HG03196 (cell line): ENCODE measurements around the gene MBD2.

Source experiments
- ATAC-seq: cut with Tn5 transposase; IDR thresholded peaks from one replicate; pipeline ENCODE4 v1.9.1; 2021; ENCODE audit not compliant: unreplicated experiment

Gene MBD2

DNA sequence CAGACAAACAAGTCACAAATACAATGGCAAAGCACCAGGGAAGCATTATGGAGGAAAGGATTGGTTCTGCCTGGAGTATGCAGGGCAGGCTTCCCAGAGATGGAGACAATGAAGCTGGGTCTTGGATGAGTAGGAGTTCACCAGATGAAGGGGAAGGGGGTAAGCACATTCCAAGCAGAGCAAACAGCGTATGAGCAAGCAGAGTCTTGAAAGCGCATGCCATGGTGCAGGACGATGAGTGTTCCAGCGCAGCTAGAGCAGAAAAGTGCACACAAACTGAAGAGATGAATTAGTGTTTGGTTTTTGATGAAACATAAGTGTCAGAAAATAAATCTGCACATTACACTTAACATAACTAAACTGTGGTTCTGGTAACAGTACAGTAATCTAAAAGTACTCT lies 21.6 kb downstream of the MBD2 start:
- ATAC-seq = no peak

DNA sequence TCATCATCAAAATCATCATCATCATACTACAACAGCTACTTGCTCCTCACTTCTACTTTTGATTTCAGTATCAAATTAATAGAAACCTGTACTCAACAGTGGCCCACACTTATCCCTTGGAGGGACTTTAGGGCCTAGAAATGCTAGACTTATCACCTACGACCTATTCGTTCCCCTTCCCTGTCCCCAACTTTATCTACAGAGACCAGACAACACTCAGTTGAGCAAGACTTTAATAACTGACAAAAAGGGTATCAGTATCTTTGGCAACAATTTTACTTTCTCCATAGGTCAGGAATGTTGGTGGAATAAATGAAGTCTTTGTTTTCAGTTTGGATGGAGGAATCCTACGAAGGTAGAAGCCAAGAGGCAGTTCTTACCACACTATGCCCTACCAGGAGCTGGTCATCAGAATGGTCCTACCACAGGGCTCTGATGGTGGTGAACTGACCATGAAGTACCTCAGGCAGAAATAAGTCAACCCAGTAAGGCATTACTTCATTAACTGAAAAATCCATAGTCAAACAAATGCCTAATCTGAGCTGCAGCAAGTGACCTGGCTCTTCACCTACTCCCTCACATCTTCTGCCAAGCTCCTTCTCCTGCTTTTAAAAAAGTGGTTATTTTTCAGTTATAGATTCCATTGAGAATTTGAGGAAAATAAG lies 26.6 kb downstream of the MBD2 start:
- ATAC-seq = no peak

DNA sequence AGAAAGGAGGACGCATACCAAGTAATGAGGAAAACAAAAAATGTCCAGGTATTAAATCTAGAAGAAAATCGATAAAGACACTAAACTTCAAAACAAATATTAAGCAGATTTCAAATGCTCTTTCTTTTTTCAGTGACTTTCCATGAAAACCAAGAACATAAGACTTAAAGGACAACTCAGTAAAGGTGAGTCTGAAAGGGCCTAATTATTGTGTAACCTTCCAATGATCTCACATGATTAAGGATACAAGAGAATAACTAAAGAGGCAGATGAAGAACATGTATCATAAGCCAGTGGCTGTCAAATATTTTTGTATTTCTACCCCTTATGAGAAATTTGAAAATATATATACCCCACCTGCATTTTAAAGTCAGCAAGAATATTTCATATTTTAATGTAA lies 30.7 kb downstream of the MBD2 start:
- no peak for ATAC-seq

DNA sequence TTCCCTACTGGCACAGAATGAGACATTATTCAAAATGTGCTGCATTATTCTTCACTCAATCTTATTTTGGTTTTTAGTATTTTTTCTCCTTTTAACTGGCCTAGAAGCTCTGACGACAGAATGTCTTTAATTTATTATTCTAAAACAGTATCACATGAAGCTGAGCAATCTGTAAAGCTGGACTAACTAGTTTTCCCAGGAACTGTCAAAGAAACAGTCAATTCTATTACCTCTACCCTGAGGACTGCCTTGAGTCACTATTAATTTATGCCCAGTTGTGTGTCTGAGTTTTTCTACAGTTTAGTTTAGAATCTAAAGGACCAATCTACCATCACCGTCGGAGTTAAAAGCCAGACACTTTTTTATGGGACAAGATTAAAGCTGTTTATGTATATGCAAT lies 31.6 kb downstream of the MBD2 start:
- no peak for ATAC-seq

DNA sequence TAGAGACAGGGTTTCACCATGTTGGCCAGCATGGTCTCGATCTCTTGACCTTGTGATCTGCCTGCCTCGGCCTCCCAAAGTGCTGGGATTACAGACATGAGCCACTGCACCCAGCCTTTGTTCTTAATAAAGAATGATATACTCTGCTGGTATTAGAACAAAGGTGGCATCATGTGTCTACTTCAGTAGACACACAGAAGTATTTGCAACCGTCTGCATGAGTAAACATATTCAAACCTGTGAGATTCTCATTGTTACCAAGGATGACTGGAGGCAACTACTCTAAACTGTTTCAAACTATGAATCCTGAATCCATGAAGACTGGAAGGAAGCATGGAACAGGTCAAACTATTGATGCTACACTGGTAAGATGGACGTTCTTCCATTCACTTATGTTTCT lies 32.1 kb downstream of the MBD2 start:
- ATAC-seq = no peak

DNA sequence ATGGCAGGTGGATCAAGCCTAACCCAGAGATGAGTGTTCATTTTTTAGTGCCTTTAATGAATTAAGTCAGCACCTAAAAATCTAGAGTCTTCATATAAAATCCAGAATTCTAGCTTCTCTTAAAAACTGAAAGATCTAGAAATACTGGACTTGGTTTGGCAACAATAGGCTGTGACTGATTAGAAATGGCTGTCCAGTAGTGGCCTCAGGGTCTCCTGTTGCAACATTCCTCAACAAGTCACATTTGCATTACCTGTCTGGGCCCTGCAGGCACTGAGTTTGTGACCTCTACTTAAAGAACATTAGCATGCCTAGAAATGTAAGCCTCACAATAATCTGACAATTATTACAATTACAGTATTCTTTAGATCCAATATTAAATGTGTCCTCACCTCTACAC lies 33.1 kb downstream of the MBD2 start:
- ATAC-seq = no peak

DNA sequence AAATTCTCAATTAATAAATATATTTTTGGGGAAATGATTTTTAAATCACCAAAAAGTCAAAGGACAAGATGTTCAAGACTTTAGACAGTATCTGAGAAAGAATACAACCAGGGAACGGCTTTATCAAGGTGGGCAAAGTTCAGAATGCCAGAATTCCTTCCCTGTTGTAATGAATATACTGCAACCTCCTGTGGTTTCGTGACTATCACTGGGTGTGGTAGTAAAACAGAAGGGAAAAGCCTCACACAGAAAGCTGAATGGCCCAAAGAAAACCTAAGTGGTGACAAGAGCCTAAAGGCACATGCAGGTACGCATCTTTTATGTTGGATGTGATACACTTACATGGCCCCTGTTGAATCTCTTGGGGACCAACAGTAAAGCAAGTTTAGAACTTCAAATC lies 37.1 kb downstream of the MBD2 start:
- ATAC-seq = no peak

DNA sequence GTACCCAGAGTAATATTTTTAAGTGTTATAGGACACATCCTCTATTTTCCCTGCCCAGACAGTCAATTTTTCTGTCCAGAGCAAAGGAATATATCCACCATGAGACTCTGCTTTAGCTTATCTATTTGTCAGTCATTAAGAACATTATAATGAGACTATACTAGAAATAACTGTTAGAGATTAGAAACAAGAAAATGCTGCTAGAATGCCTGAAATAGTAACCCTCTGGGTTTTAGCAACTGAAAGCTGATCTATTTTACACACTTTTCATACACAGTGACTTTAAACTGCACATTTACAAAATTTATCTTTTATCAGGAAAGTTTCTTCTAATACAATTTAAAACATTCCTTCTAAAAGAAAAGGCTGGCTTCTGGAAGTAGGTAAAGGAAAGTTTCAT lies 39.6 kb downstream of the MBD2 start:
- no peak for ATAC-seq

DNA sequence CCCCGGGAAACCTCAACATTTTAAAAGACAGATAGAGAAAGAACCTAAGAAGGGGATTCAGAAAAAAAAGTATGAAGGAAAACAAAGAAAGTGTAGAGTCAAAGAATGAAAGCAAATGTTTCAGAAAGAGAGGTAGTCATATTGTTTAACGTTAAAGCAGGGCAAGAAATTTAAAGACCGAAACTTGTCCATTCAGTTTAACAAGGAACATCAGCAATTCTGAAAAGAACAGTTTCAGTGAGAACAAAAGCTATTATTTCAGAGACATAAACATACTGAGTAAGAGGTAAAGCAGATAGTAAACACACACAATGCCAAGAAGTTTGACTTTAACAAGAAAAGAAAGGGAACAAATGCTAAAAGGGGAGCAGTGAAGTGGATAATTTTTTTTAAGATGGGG lies 41.1 kb downstream of the MBD2 start:
- ATAC-seq = no peak

DNA sequence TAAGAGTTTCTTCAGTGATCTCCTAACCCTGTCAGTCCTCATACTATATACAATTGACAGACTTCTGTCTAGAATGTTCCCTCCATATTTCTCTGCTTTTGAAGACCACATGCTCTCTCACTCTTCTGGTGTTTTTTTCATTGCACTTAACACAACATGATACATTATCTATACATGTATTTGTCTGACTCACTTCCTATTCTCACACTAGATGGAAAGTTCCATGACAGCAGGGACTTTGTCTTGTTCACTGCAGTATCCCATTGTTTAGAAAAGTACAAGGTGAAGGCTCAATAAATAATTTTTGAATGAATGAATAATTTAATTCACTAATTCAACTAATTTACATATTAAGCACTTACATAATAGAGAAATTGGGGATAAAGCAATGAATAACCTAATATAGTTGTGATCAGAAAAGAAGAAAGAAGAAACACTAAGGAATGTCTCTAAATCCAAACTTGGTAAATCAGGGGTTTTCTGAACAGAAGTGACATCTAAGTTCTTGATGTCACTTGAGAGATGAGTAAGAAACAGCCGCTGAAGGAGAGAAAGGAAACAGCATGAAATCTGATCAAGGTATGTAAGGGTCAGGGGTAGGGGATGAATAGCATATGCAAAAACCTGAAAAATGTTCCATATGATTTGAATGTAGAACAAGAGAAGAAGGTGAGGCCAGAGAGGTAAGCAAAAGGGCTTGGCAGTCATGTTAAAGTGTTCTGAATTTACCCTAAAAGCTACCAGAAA lies 42.4 kb downstream of the MBD2 start:
- peak; percentile 55 for ATAC-seq

DNA sequence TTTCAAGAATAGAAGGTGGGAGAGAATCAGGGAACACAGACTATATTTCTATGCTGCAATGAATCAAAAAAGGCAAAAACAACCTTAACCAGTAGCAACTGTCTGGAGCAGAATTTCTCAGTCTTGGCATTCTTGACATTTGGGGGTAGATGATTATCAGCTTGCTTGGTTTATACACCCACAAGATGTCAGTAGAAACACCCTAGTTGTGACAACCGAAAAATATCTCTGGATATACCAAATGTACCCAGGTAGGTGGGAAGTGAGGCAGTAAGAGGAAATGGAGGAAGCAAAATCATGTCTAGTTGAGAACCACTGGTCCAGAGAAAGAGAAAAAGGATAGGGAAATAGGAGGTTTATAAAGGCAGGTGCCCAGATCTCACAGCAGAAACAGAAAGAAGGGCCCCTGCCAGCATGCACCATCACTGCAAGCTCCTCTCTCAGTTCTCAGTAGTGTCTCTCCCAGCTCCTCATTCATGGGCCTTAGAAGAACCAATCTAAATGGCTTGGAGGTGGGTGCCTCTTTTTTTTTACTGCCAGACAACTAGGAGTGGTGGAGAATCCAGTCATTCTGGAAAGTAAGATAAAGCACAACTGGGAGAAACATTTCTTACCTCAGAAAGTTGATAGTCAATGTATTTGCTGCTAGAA lies 50.4 kb downstream of the MBD2 start:
- ATAC-seq = peak; percentile 68

DNA sequence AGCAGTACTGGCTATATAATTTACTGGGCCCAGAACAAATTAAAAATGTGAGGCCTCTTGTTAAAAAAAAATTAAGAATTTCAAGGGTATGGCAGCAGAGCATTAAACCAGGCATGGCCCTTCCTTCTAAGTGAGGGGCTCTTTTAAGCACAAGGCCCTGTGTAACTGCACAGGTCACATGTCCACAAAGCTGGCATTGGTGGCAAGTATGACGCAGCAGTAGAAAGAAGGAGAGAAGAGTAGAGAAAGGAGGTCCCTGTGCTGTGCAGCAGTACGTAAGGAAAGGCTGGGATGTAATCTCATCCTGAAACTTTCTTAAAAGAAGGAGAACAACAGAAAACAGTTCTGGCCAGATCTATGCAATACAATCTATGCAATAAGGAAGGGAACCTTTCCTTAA lies 51.2 kb downstream of the MBD2 start:
- no peak for ATAC-seq

DNA sequence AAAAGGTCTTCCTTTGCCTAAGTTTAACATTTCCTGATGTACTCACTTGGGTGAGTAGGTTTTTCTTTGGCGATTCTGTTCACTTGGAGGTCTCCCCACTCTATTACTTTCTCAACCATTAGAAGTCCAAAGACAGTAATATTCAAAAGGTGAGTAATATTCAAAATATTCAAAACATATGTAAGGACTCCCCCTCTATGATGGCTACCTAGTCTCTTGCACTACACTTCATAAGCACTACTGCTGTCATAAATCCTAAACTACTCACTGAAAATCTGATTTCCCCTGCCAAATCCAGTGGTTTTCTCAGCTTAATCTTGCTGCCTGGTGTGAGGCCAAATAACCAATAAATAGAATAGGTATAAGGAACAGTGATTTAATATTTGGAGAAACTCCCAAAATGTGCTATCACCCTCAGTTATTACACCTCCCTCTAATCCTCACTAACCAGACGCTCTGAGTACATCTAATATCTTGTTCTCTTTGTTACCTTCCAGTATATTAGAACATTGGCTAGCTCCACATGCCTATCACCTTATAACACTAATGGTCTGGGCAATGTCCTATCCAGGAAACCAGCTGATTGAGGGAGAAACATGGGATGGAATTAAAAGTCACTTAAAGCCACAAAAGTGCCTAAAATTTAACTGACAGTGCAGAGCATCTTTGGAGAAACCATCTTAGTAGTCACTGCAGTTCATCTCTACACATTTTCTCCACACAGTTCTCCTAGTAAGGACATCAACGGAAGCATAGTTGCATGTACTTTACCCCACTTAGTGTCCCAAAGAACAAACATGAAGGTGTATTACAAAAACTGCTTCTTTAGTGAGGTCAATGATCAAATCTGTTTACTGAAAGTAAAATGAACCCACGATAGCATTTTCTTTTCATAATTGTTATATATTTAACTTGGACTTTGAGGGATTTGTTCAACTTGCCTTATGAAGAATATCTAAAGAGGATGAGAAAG lies 54.8 kb downstream of the MBD2 start:
- ATAC-seq = no peak

DNA sequence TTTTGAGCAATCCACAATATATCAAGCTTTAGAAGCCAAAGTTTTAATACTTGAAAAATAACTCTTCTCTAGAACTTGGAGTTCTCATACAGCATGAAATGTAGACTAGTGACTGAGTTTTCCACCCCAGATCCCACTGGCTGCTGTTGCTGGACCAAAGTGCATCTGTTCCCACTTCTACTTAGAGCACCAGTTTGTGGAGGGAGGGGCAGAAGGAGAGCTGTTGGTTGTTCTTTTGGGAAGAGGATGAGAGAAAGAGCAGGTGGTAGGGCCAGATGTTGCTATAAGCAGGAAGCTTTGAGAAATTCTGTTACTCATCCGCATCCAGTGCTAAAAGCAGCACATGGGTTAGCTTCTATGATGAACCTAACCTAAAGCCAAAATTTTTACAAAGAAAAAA lies 59.0 kb downstream of the MBD2 start:
- ATAC-seq = no peak

DNA sequence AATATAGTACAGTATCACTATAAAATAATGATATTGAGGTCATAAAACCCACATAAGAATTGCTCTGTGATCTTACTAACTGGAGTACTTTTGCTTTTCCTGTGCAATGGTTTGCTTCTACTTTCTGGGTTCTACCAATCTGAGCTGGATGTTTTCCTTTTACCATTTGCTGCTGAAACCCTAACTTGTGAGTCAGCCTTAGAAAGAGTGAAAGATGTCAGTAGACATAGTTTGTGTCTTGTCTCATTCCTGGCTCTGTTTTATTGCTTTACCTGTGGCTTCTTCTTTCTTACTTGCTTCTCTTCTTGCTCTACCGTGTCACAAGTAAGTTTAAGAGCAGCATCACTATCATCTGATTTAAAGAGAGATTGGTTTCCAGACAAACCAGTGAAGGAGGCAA lies 61.0 kb downstream of the MBD2 start:
- no peak for ATAC-seq

DNA sequence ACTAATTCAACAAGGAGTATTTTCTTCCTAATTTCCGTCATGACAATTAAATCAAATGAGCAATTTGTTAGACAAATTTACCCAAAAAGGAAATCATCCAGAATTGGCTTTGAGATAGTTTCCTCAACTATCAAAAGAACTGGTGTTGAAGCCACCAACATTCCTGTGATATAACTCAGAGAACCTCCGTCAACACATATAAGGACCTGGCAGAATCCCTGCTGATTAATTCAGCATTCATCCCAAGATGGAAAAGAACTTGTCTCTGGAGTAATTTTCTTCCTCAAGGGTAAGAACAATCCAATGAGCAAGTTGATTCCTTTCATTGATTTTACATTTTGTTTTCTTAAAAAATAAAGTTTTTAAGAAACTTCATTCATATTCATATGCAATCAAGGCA lies 62.0 kb downstream of the MBD2 start:
- no peak for ATAC-seq

DNA sequence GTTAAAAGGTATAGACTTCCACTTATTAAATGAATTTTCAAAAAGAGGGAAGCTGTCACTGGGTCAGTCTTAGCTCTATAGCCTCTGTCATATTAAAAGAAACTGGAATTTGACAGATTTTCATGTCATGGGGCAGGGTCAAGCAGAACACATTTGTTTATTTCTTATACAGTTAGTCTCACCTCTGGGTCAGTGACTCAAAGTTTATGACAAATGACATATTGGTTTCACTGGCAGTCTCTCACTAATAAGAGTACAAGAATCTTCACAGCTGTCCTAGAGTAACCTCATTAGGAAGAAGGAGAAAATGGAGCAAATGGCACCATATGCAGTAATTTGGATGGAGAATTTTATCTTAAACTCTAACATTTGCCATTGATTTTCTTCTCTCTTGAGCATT lies 63.2 kb downstream of the MBD2 start:
- ATAC-seq = no peak

DNA sequence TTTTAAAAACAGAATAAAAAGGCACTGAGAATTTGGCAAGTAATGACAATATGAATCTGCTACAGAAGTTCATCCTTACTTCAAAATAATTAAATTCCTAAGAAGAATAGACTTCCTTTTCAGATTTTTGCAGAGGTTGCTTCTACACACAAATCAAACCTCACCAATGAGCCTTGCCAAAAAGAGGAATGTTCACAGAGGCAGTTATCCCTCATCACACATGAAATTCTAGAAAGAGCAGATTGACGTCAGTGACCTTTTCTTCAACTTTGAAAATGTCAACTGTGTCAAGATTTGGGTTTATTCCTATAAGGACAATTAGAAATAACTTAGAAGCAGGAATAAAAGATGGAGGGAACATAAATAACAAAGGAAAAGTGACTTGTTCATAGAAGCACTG lies 64.6 kb downstream of the MBD2 start:
- no peak for ATAC-seq

DNA sequence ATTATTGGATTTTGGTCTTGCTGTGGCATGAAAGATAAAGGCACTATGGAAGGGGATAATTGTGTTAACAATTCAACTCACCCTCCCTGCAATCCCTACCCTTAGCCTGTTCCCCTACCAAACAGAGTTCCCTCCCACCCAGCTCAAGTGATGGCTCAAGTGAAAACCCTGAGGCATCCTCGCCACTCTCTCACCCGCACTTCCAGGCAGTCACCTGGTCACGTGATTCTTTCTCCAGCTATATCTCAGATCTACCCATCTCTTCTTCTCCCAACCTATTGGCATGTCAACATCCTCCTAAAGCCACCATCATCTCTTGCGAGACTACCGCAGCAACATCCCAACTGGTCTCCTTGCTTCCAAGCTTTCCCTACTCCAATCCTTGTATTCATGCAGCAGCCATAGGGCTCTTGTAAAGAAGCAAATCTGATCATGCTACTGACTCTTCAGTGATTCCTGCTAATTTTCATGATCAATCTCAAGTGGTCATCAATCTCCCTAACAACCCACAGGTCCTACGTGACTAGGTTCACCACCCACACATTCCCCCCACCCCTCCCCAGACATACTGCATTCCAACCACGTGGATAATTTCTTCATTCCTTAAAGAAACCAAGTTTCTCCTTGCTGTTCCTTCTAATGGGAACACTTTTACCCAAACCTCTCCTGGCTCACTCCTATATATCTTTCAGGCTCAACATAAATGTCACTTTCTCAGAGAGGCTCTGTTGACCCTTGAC lies 66.7 kb downstream of the MBD2 start:
- no peak for ATAC-seq

DNA sequence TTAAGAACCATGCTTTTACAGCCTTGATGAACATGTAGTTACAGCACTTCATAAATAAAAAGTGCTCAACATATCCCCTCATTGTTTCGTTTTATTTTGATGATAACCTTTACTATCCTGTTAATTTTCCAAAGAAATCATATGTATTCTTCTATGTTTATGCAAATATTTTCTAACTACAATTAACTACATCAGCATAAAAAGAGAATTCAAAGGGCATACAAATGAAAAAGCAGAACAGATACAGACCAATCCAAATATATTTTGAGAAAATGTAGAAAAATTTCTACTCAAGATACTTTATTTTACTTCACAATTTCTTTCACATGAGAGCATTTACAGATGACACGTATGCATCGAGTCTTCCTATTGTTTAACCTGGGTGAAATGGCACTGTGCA lies 69.1 kb downstream of the MBD2 start:
- ATAC-seq = no peak

DNA sequence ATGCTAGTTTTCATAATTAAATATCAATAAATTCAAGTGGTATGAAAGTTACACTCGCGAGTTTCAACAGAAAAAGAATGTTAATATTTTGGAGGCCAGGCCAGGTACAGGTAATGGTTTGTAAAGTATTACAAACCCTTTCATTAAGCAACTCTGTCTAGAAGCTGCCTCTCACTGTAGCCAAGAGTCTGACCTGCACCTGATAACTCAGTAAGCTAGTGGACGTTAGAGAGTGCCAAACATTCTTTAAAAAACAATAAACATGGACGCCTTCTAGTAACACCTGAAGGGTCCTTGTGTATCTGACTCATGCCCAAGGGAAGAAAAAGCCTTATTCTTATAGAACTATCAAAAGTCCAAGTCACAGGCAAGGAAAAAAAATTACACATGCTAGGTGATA lies 70.2 kb downstream of the MBD2 start:
- no peak for ATAC-seq
